DND-41 (cell line): ENCODE measurements around the gene PCNX2.

Experiments
- ATAC-seq: fragments of 200-7000 bp; cut with Tn5 transposase; 3 replicates; pipeline ENCODE4 v1.9.1; 2021; ENCODE audit warnings: low read depth; ENCODE audit not compliant: insufficient read depth
- DNase-seq: peaks from one replicate; pipeline ENCODE4 v3.0.0-alpha.2; 2020
- H2AFZ ChIP-seq: 2 replicates; pipeline ENCODE4 v1.6.0; 2012; ENCODE audit warnings: low read depth, low read length
- H3K27ac ChIP-seq: 2 replicates; pipeline ENCODE4 v1.5.1; 2012; ENCODE audit warnings: low read length, inconsistent platforms
- H3K27me3 ChIP-seq: fragments of 200-600 bp; sonication (generic); 2 replicates; pipeline ENCODE4 v1.6.0; 2012; ENCODE audit warnings: low read length, mild to moderate bottlenecking, inconsistent platforms; ENCODE audit not compliant: insufficient read depth, poor library complexity
- H3K36me3 ChIP-seq: 2 replicates; pipeline ENCODE4 v1.5.1; 2012; ENCODE audit warnings: low read length, inconsistent platforms; ENCODE audit not compliant: insufficient read depth
- H3K4me1 ChIP-seq: 2 replicates; pipeline ENCODE4 v1.5.1; 2012; ENCODE audit warnings: mild to moderate bottlenecking, low read length; ENCODE audit not compliant: insufficient read depth
- H3K4me2 ChIP-seq: 2 replicates; pipeline ENCODE4 v1.6.0; 2012; ENCODE audit warnings: mild to moderate bottlenecking, moderate library complexity, low read length, inconsistent platforms; ENCODE audit not compliant: insufficient read depth
- H3K4me3 ChIP-seq, 2 experiments: fragments of 200-600 bp in 1 of 2; shearing (Covaris generic) in 1 of 2; 2 replicates each; pipeline ENCODE4 v1.5.1; 2012 to 2016; ENCODE audit warnings: inconsistent platforms in 2 of 2, low read length in 2 of 2, mild to moderate bottlenecking in 2 of 2, low read depth in 1 of 2, moderate library complexity in 1 of 2
- H3K79me2 ChIP-seq: 2 replicates; pipeline ENCODE4 v1.6.0; 2012; ENCODE audit warnings: low read length, inconsistent platforms; ENCODE audit not compliant: insufficient read depth
- H3K9ac ChIP-seq: 2 replicates; pipeline ENCODE4 v1.6.0; 2012; ENCODE audit warnings: low read depth, mild to moderate bottlenecking, inconsistent platforms, low read length, moderate library complexity
- H3K9me3 ChIP-seq: 2 replicates; pipeline ENCODE4 v1.5.1; 2012; ENCODE audit warnings: low read length, moderate library complexity, mild to moderate bottlenecking, inconsistent platforms; ENCODE audit not compliant: insufficient read depth, severe bottlenecking
- H4K20me1 ChIP-seq: 2 replicates; pipeline ENCODE4 v1.6.0; 2012; ENCODE audit warnings: low read length; ENCODE audit not compliant: insufficient read depth
- CTCF ChIP-seq: IDR thresholded peaks from 2 replicates; pipeline ENCODE4 v1.5.1; 2012; ENCODE audit warnings: borderline replicate concordance, low read length, moderate library complexity, mild to moderate bottlenecking; ENCODE audit not compliant: poor library complexity, severe bottlenecking; ENCODE audit errors: extremely low read depth
- EZH2 ChIP-seq: IDR thresholded peaks from 3 replicates; pipeline ENCODE4 v1.6.1; 2012; ENCODE audit warnings: borderline replicate concordance, low read depth, mild to moderate bottlenecking, moderate library complexity, low read length, inconsistent platforms; ENCODE audit not compliant: severe bottlenecking

PCNX2 gene

DNA sequence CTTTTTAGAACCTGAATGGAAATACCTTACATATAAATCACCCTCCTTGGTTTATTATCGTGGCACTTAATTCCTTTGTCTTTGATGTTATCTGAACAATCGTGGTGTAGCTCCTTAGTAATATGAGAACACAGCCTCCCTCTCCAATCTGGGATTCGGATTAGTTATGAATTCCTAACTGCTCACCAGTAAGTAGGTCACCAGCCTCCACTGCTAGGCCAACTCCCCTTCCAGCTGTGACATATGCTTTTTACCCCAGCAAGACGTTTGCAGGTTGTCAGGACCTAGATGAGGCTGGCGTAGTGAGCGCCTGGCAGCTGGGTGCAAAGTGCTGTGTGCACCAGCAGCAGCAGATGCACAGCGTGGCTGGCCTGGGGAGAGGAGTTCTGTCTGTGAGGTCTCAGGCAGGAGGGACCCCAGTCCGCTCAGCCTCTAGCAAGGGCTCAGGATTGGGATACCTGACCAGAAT lies 306.9 kb downstream of the PCNX2 start:
- no peaks in the 10 kb centered on the region for H3K27me3 ChIP-seq
- H3K4me3 ChIP-seq: no peak overlapping the region
- H3K36me3 ChIP-seq: peaks cover 10% of the 10 kb centered on the region
- ATAC-seq: 0 out of 3 replicates have a peak, but pooled peaks have one; percentile 17
- no peak for TF ChIP-seq EZH2
- TF ChIP-seq CTCF: no peak
- no peak overlapping the region for H3K9ac ChIP-seq
- H3K79me2 ChIP-seq: no peaks in the 10 kb centered on the region
- H4K20me1 ChIP-seq: no peaks in the 10 kb centered on the region
- 0 out of 2 replicates have a peak overlapping the region, but pooled peaks have one; percentile 3 for H3K27ac ChIP-seq
- H3K4me1 ChIP-seq: peaks cover 7% of the 10 kb centered on the region
- DNase-seq: no peak
- H3K9me3 ChIP-seq: peaks cover 4% of the 10 kb centered on the region
- H3K4me2 ChIP-seq: no peak overlapping the region
- H2AFZ ChIP-seq: no peak overlapping the region

GRCh38 chr1:232987774-232988140 lies 307.8 kb downstream of the PCNX2 start:
- peaks cover 9% of the 10 kb centered on the region for H3K36me3 ChIP-seq
- H3K4me1 ChIP-seq: peaks cover 7% of the 10 kb centered on the region
- H3K9ac ChIP-seq: no peak overlapping the region
- no peaks in the 10 kb centered on the region for H3K27me3 ChIP-seq
- no peak overlapping the region for H3K27ac ChIP-seq
- H3K9me3 ChIP-seq: no peaks in the 10 kb centered on the region
- H3K4me2 ChIP-seq: no peak overlapping the region
- DNase-seq: no peak
- no peak overlapping the region for H3K4me3 ChIP-seq
- no peaks in the 10 kb centered on the region for H4K20me1 ChIP-seq
- no peaks in the 10 kb centered on the region for H3K79me2 ChIP-seq
- no peak overlapping the region for H2AFZ ChIP-seq
- no peak for ATAC-seq
- TF ChIP-seq CTCF: no peak
- TF ChIP-seq EZH2: no peak

DNA sequence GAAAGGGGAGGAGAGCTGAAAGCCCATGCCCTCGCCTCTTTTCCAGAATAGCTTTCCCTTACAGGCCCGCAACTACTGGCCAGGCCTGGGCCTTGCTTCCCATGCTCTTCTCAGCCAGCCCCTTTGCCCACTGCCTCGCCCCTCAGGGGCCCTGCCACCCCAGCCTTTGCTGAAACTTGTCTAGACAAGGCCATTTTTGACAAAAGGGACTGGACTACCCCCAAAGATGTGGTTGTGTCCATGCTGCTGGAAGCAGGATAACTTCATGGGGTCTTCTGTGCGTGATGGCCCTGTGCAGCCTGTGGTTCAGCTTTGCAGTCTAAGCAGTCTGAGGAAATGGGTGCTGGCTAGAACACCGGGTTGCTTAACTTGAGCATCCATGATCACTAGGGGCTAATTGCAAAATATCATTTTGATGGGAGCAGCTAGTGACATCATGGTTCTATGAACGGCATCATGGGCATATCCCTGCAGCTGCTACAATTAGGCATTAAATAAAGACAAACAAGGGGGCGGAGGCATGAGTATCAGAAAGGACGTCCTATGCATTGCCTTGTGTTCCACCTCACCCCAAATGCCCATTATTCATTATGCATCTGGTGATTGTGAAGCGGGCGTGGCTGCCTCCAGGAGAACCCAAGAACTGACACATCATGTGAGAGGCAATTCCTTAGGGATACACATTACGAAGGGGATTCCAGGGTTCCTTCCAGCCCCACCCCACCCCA lies 308.3 kb downstream of the PCNX2 start:
- Histone ChIP-seq H3K4me2 (no peak overlapping the region), H3K9me3 (no peaks in the 10 kb centered on the region), H3K27ac (no peak overlapping the region), H3K36me3 (peaks cover 9% of the 10 kb centered on the region), H3K9ac (no peak overlapping the region; the same call in 1 of the 2 replicates), H3K4me3 (no peak overlapping the region), H4K20me1 (no peaks in the 10 kb centered on the region), H3K79me2 (no peaks in the 10 kb centered on the region), H3K27me3 (no peaks in the 10 kb centered on the region), H2AFZ (no peak overlapping the region), H3K4me1 (peaks cover 7% of the 10 kb centered on the region)
- no peak for TF ChIP-seq EZH2
- TF ChIP-seq CTCF: no peak
- no peak for DNase-seq
- ATAC-seq: no peak
